HL-60/S4 (cell line): Measurements from ENCODE around the gene DENND1A.
"Not testable (repeated sequence)": the region's sequence is repeated elsewhere in the genome, so short reads cannot be mapped to it uniquely, and the experiment has no call there.

Source experiments
- in situ Hi-C: fragments of 300-500 bp; cut with MboI; formaldehyde crosslinking; loops from 2 replicates; pipeline ENCODE4 v1.14.3; 2022; ENCODE audit warnings: low sequenced_read_pairs

Gene DENND1A

GRCh38 chr9:123742009-123742767 lies 187.7 kb downstream of the DENND1A start:
- in situ Hi-C loops = no loop called here

- in situ Hi-C loops = no loop called here
Observed at GRCh38 chr9:123741214-123741613, 188.7 kb downstream of the DENND1A start.

GRCh38 chr9:123739902-123740301 lies 190.0 kb downstream of the DENND1A start:
- in situ Hi-C loops = no loop called here

- in situ Hi-C loops = no loop called here
Observed at GRCh38 chr9:123739387-123739786, 190.5 kb downstream of the DENND1A start.

- in situ Hi-C loops = no loop called here
Observed at GRCh38 chr9:123738648-123739047, 191.3 kb downstream of the DENND1A start.

- in situ Hi-C loops = no loop called here
Observed at GRCh38 chr9:123735376-123735775, 194.6 kb downstream of the DENND1A start.

- in situ Hi-C loops = not testable (repeated sequence)
Observed at GRCh38 chr9:123728571-123728970, 201.4 kb downstream of the DENND1A start.

- in situ Hi-C loops = no loop called here
Observed at GRCh38 chr9:123727332-123727731, 202.6 kb downstream of the DENND1A start.

- in situ Hi-C loops = no loop called here
Observed at GRCh38 chr9:123725389-123725788, 204.5 kb downstream of the DENND1A start.

GRCh38 chr9:123724211-123724796 lies 205.6 kb downstream of the DENND1A start:
- in situ Hi-C loops = no loop called here

GRCh38 chr9:123723135-123723875 lies 206.6 kb downstream of the DENND1A start:
- in situ Hi-C loops = no loop called here

- in situ Hi-C loops = no loop called here
Observed at GRCh38 chr9:123722378-123722777, 207.5 kb downstream of the DENND1A start.

- in situ Hi-C loops = no loop called here
Observed at GRCh38 chr9:123718188-123718587, 211.7 kb downstream of the DENND1A start.

- in situ Hi-C loops = no loop called here
Observed at GRCh38 chr9:123717581-123718175, 212.2 kb downstream of the DENND1A start.

GRCh38 chr9:123716339-123716945 lies 213.5 kb downstream of the DENND1A start:
- in situ Hi-C loops = no loop called here

GRCh38 chr9:123715258-123715657 lies 214.7 kb downstream of the DENND1A start:
- in situ Hi-C loops = no loop called here

GRCh38 chr9:123713282-123713681 lies 216.6 kb downstream of the DENND1A start:
- in situ Hi-C loops = no loop called here

- in situ Hi-C loops = no loop called here
Observed at GRCh38 chr9:123712399-123712798, 217.5 kb downstream of the DENND1A start.

- in situ Hi-C loops = no loop called here
Observed at GRCh38 chr9:123710299-123710698, 219.6 kb downstream of the DENND1A start.

- in situ Hi-C loops = no loop called here
Observed at GRCh38 chr9:123702483-123702882, 227.4 kb downstream of the DENND1A start.

GRCh38 chr9:123697686-123698085 lies 232.2 kb downstream of the DENND1A start:
- in situ Hi-C loops = no loop called here
